C4-2B (cell line): ENCODE data around the gene TEKT5.

Experiments used
- ZFX ChIP-seq: fragments of 450-650 bp; IDR thresholded peaks from 2 replicates; pipeline ENCODE4 v1.6.1; 2017
- TF ChIP-seq, protein P1 (sequence below): fragments of 450-650 bp; conservative IDR thresholded peaks from 2 replicates; pipeline ENCODE4 v1.5.1; 2017; ENCODE audit warnings: mild to moderate bottlenecking

DNA sequence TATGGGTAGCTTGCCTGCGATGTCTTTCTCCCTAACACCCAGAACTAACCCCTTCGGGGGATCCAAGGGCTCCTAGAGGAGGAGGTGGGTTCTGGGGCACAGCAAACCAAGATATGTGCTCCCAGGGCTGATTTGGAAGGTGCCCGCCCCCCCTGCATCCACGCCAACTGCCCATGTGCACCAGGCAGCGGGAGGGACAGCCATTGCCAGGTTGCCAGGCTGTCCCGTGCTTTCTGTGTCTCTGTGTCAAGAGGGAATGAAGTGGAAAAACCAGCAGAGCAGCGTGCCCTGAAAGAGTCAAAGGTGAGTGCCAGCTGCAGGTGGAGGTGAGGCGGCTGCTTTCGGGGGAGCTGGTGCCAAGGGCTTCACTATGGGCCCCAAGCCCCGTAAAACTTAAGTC is 6.4 kb downstream of the TEKT5 start:
- TF ChIP-seq, protein P1, sequence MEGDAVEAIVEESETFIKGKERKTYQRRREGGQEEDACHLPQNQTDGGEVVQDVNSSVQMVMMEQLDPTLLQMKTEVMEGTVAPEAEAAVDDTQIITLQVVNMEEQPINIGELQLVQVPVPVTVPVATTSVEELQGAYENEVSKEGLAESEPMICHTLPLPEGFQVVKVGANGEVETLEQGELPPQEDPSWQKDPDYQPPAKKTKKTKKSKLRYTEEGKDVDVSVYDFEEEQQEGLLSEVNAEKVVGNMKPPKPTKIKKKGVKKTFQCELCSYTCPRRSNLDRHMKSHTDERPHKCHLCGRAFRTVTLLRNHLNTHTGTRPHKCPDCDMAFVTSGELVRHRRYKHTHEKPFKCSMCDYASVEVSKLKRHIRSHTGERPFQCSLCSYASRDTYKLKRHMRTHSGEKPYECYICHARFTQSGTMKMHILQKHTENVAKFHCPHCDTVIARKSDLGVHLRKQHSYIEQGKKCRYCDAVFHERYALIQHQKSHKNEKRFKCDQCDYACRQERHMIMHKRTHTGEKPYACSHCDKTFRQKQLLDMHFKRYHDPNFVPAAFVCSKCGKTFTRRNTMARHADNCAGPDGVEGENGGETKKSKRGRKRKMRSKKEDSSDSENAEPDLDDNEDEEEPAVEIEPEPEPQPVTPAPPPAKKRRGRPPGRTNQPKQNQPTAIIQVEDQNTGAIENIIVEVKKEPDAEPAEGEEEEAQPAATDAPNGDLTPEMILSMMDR: no peak
- no peak for TF ChIP-seq ZFX
